HCT116 (cell line): ENCODE data around the gene LRRC4B. TPM values are rescaled to one million over a fixed set of nuclear protein-coding genes. Genes with fewer than 3 reads are reported as not detected.

ENCODE experiments used
- CEBPB ChIP-seq: IDR thresholded peaks from 2 replicates; pipeline ENCODE4 v1.6.1; 2012; ENCODE audit warnings: low read depth
- RAD21 ChIP-seq: IDR thresholded peaks from 2 replicates; pipeline ENCODE4 v1.6.1; 2012; ENCODE audit warnings: low read depth, mild to moderate bottlenecking
- YY1 ChIP-seq: IDR thresholded peaks from 2 replicates; pipeline ENCODE4 v1.6.1; 2011; ENCODE audit warnings: low read length, low read depth, moderate library complexity, mild to moderate bottlenecking; ENCODE audit not compliant: insufficient replicate concordance; ENCODE audit errors: extremely low read depth
- total RNA-seq: library from RNA; stranded (reverse); gene quantifications from one replicate; pipeline ENCODE4 v1.2.1, GENCODE V29; 2021; ENCODE audit not compliant: unreplicated experiment
- TF ChIP-seq, protein P1 (sequence below): IDR thresholded peaks from 2 replicates; pipeline ENCODE4 v1.6.1; 2011; ENCODE audit warnings: mild to moderate bottlenecking, low read length, moderate library complexity; ENCODE audit not compliant: insufficient replicate concordance; ENCODE audit errors: extremely low read depth
- TF ChIP-seq, protein P2 (sequence below), 3 experiments: fragments of 200-600 bp in 1 of 3; sonication (generic) in 1 of 3; IDR thresholded peaks in 2 of 3; conservative IDR thresholded peaks in 1 of 3; 2 replicates each; pipeline ENCODE4 v1.5.1; 2012 to 2017; ENCODE audit warnings: low read depth in 2 of 3, low read length in 2 of 3, antibody characterized with exemption in 1 of 3, borderline replicate concordance in 1 of 3, control low read depth in 1 of 3, mild to moderate bottlenecking in 1 of 3, mixed read lengths in 1 of 3, mixed run types in 1 of 3, moderate library complexity in 1 of 3; ENCODE audit not compliant: insufficient read depth in 1 of 3
- TF ChIP-seq, protein P3 (sequence below): IDR thresholded peaks from 2 replicates; pipeline ENCODE4 v1.6.1; 2012; ENCODE audit warnings: low read depth

Gene LRRC4B
- total RNA-seq, 1 experiment from 2014 or later, result 0.89 TPM

DNA sequence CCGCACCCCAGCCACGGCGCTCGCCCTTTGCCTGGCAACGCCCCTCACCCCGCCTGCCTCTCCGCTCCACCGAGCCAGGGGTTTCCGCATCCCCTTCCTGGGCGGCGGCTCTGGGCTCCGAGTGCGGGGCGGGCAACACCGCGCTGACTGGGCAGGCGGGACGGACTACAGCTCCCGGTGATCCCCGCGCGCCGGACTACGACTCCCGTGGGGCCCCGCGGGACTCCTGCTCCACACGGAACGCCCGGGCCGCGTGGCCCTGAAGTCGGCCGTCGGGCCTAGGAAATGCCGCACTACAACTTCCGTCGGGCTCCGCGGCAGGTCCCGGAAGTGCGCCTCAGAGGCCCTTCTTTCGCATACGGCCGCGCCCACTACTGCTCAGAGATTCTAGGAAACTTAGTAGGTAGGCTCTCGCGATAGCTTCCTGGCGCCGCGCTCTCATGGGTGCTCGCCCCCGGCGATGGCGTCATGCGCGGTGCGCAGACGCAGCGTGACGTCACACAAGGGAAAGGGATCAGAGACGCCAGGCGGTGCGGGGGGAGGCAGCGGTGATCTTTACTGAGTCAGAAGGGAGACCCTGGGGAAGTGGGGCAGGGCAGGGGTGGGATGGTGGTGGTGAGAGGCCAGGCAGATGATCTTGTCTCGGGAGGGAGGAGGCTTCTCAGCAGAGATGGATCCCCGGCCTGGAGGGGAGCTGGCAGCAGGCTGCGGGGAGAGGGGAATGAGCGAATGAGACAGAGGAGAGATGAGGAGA lies 57.0 kb downstream of the LRRC4B start, which contains the start of gene JOSD2 (continued):
- TF ChIP-seq, protein P1, sequence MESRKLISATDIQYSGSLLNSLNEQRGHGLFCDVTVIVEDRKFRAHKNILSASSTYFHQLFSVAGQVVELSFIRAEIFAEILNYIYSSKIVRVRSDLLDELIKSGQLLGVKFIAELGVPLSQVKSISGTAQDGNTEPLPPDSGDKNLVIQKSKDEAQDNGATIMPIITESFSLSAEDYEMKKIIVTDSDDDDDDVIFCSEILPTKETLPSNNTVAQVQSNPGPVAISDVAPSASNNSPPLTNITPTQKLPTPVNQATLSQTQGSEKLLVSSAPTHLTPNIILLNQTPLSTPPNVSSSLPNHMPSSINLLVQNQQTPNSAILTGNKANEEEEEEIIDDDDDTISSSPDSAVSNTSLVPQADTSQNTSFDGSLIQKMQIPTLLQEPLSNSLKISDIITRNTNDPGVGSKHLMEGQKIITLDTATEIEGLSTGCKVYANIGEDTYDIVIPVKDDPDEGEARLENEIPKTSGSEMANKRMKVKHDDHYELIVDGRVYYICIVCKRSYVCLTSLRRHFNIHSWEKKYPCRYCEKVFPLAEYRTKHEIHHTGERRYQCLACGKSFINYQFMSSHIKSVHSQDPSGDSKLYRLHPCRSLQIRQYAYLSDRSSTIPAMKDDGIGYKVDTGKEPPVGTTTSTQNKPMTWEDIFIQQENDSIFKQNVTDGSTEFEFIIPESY, result peak; percentile 97
- TF ChIP-seq RAD21, result no peak
- no peak for TF ChIP-seq CEBPB
- TF ChIP-seq, protein P2, sequence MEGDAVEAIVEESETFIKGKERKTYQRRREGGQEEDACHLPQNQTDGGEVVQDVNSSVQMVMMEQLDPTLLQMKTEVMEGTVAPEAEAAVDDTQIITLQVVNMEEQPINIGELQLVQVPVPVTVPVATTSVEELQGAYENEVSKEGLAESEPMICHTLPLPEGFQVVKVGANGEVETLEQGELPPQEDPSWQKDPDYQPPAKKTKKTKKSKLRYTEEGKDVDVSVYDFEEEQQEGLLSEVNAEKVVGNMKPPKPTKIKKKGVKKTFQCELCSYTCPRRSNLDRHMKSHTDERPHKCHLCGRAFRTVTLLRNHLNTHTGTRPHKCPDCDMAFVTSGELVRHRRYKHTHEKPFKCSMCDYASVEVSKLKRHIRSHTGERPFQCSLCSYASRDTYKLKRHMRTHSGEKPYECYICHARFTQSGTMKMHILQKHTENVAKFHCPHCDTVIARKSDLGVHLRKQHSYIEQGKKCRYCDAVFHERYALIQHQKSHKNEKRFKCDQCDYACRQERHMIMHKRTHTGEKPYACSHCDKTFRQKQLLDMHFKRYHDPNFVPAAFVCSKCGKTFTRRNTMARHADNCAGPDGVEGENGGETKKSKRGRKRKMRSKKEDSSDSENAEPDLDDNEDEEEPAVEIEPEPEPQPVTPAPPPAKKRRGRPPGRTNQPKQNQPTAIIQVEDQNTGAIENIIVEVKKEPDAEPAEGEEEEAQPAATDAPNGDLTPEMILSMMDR (IDR thresholded peaks at IDR 0.05 in 2 of 3, conservative IDR thresholded peaks at IDR 0.05 in 1 of 3; ENCODE audit: borderline replicate concordance in 1 of 3, insufficient read depth in 1 of 3, low read depth in 2 of 3, low read length in 2 of 3), result no peak
- TF ChIP-seq YY1, result peak; percentile 58
- TF ChIP-seq, protein P3, sequence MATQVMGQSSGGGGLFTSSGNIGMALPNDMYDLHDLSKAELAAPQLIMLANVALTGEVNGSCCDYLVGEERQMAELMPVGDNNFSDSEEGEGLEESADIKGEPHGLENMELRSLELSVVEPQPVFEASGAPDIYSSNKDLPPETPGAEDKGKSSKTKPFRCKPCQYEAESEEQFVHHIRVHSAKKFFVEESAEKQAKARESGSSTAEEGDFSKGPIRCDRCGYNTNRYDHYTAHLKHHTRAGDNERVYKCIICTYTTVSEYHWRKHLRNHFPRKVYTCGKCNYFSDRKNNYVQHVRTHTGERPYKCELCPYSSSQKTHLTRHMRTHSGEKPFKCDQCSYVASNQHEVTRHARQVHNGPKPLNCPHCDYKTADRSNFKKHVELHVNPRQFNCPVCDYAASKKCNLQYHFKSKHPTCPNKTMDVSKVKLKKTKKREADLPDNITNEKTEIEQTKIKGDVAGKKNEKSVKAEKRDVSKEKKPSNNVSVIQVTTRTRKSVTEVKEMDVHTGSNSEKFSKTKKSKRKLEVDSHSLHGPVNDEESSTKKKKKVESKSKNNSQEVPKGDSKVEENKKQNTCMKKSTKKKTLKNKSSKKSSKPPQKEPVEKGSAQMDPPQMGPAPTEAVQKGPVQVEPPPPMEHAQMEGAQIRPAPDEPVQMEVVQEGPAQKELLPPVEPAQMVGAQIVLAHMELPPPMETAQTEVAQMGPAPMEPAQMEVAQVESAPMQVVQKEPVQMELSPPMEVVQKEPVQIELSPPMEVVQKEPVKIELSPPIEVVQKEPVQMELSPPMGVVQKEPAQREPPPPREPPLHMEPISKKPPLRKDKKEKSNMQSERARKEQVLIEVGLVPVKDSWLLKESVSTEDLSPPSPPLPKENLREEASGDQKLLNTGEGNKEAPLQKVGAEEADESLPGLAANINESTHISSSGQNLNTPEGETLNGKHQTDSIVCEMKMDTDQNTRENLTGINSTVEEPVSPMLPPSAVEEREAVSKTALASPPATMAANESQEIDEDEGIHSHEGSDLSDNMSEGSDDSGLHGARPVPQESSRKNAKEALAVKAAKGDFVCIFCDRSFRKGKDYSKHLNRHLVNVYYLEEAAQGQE, result no peak
- TF ChIP-seq, all 23 proteins: peak for 14
